ENCODE data around the gene UVRAG.

UVRAG gene

DNA sequence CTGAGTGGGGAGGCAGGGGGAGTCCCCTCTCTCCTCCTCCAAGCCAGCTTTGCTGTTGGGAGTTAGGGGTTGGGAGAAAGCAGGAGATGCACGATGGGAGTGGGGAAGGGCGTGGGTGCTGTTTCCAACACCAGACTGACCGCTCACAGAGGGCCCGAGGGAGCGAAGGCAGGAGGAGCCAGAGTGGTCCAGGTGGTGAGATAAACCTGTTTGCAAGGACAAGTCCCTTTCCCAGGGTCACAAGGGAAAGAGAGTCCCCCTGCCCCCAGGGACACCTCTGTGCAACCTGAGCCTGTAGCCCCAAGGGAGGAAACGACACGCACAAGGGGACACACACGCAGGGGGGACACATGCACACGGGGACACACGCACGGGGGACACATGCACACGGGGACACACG lies 349.1 kb downstream of the UVRAG start:
- H2AFZ ChIP-seq (ENCODE audit: low read depth, low read length) = no peak overlapping the region
- TF ChIP-seq EZH2phosphoT487 (IDR thresholded peaks at IDR 0.05; ENCODE audit: low read depth) = no peak
- TF ChIP-seq, protein P1, sequence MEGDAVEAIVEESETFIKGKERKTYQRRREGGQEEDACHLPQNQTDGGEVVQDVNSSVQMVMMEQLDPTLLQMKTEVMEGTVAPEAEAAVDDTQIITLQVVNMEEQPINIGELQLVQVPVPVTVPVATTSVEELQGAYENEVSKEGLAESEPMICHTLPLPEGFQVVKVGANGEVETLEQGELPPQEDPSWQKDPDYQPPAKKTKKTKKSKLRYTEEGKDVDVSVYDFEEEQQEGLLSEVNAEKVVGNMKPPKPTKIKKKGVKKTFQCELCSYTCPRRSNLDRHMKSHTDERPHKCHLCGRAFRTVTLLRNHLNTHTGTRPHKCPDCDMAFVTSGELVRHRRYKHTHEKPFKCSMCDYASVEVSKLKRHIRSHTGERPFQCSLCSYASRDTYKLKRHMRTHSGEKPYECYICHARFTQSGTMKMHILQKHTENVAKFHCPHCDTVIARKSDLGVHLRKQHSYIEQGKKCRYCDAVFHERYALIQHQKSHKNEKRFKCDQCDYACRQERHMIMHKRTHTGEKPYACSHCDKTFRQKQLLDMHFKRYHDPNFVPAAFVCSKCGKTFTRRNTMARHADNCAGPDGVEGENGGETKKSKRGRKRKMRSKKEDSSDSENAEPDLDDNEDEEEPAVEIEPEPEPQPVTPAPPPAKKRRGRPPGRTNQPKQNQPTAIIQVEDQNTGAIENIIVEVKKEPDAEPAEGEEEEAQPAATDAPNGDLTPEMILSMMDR (IDR thresholded peaks at IDR 0.05; ENCODE audit: low read depth, low read length) = no peak
- H3K9ac ChIP-seq (ENCODE audit: low read length) = no peak overlapping the region
- H3K36me3 ChIP-seq (replicated peaks; ENCODE audit: low read depth, low read length) = no peaks in the 10 kb centered on the region
- H3K4me2 ChIP-seq (ENCODE audit: low read length) = no peak overlapping the region
- no peaks in the 10 kb centered on the region for H3K4me1 ChIP-seq (ENCODE audit: low read length)
- no peaks in the 10 kb centered on the region for H4K20me1 ChIP-seq (ENCODE audit: insufficient read depth, low read length)
- no peak overlapping the region for H3K27ac ChIP-seq (ENCODE audit: low read length)
- no peaks in the 10 kb centered on the region for H3K9me3 ChIP-seq (ENCODE audit: insufficient read depth, low read length)
- H3K79me2 ChIP-seq (ENCODE audit: low read length) = no peaks in the 10 kb centered on the region
- H3K4me3 ChIP-seq (ENCODE audit: low read length) = no peak overlapping the region
- peaks cover 9% of the 10 kb centered on the region; the same call in 1 of the 2 replicates for H3K27me3 ChIP-seq (ENCODE audit: low read depth, low read length)

DNA sequence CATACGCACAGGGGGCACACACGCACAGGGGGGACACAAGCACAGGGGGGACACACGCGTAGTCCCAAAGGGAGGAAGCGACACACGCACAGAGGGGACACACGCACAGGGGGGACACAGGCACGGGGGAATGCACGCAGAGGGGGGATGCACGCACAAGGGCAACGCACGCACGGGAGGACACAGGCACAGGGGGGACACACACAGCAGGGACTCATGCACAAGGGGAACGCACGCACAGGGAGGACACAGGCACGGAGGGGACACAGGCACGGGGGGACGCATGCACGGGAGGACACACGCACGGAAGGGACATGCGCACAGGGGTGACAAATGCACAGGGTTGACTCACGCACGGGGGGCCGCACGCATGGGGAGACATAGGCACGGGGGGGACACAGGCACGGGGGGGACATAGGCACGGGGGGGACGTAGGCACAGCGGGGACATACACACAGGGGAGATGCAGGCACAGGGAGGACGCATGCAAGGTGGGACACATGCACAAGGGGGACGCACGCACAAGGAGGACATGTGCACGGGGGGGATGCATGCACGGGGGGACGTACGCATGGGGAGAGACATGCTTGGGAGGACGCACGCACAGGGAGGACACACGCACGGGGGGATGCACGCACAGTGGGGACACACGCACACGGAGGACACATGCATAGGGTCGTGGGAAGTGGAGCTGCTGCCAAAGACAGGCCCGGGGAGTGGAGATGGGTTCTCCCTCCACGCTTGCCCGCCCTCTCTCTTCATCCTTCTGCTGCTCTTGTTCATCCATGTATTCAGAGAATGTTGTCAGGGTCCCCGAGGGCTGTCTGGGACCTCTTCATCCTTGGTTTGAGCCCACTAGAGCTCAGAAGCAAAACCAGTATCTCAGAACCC lies 350.1 kb downstream of the UVRAG start:
- Histone ChIP-seq H3K36me3 (replicated peaks; ENCODE audit: low read depth, low read length) (no peaks in the 10 kb centered on the region), H4K20me1 (ENCODE audit: insufficient read depth, low read length) (no peaks in the 10 kb centered on the region), H3K9ac (ENCODE audit: low read length) (no peak overlapping the region), H2AFZ (ENCODE audit: low read depth, low read length) (no peak overlapping the region), H3K27ac (ENCODE audit: low read length) (no peak overlapping the region), H3K4me1 (ENCODE audit: low read length) (no peaks in the 10 kb centered on the region; the same call in 1 of the 2 replicates), H3K79me2 (ENCODE audit: low read length) (no peaks in the 10 kb centered on the region), H3K4me3 (ENCODE audit: low read length) (no peak overlapping the region), H3K9me3 (ENCODE audit: insufficient read depth, low read length) (no peaks in the 10 kb centered on the region), H3K27me3 (ENCODE audit: low read depth, low read length) (peaks cover 9% of the 10 kb centered on the region; the same call in 1 of the 2 replicates), H3K4me2 (ENCODE audit: low read length) (no peak overlapping the region)
- no peak for TF ChIP-seq EZH2phosphoT487 (IDR thresholded peaks at IDR 0.05; ENCODE audit: low read depth)
- TF ChIP-seq, protein P1 (IDR thresholded peaks at IDR 0.05; ENCODE audit: low read depth, low read length) = no peak

- peaks cover 9% of the 10 kb centered on the region; the same call in 1 of the 2 replicates for H3K27me3 ChIP-seq (ENCODE audit: low read depth, low read length)
Measured at GRCh38 chr11:76166314-76166713, 351.3 kb downstream of the UVRAG start.

DNA sequence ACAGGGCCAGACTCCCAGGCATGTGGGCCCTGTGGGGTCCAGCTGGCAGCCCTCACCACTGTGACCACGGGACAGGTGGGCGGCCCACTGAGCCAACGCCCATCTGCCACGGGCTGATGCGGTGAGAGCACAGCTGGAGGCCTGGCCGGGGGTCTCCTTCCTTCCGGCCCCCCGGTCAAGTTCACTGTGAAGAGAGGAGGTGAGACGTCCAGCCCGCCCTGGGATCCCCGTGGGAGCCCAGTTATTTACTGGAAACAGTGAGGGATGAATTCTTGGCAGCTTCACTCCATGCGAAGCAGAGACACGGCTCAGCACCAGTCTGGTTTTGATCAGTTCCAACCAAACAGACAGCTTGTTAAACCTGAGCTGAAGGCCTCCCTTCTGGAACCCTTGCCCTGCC lies 352.6 kb downstream of the UVRAG start:
- H4K20me1 ChIP-seq (ENCODE audit: insufficient read depth, low read length) = no peaks in the 10 kb centered on the region
- H3K4me3 ChIP-seq (ENCODE audit: low read length) = no peak overlapping the region
- H3K27me3 ChIP-seq (ENCODE audit: low read depth, low read length) = peaks cover 9% of the 10 kb centered on the region; the same call in 1 of the 2 replicates
- H3K4me1 ChIP-seq (ENCODE audit: low read length) = no peaks in the 10 kb centered on the region; the same call in 1 of the 2 replicates
- no peak overlapping the region for H2AFZ ChIP-seq (ENCODE audit: low read depth, low read length)
- H3K36me3 ChIP-seq (replicated peaks; ENCODE audit: low read depth, low read length) = no peaks in the 10 kb centered on the region
- TF ChIP-seq, protein P1 (IDR thresholded peaks at IDR 0.05; ENCODE audit: low read depth, low read length) = no peak
- no peak for TF ChIP-seq EZH2phosphoT487 (IDR thresholded peaks at IDR 0.05; ENCODE audit: low read depth)
- no peaks in the 10 kb centered on the region for H3K79me2 ChIP-seq (ENCODE audit: low read length)
- H3K4me2 ChIP-seq (ENCODE audit: low read length) = no peak overlapping the region
- H3K9ac ChIP-seq (ENCODE audit: low read length) = no peak overlapping the region
- H3K27ac ChIP-seq (ENCODE audit: low read length) = no peak overlapping the region
- no peaks in the 10 kb centered on the region for H3K9me3 ChIP-seq (ENCODE audit: insufficient read depth, low read length)

More at GRCh38 chr11:76166314-76166713, 351.3 kb downstream of the UVRAG start:
- Histone ChIP-seq H4K20me1 (ENCODE audit: insufficient read depth, low read length) (no peaks in the 10 kb centered on the region), H3K4me1 (ENCODE audit: low read length) (no peaks in the 10 kb centered on the region; the same call in 1 of the 2 replicates), H3K4me2 (ENCODE audit: low read length) (no peak overlapping the region), H3K79me2 (ENCODE audit: low read length) (no peaks in the 10 kb centered on the region), H3K9me3 (ENCODE audit: insufficient read depth, low read length) (no peaks in the 10 kb centered on the region), H3K27ac (ENCODE audit: low read length) (no peak overlapping the region), H2AFZ (ENCODE audit: low read depth, low read length) (no peak overlapping the region), H3K36me3 (replicated peaks; ENCODE audit: low read depth, low read length) (no peaks in the 10 kb centered on the region), H3K4me3 (ENCODE audit: low read length) (no peak overlapping the region), H3K9ac (ENCODE audit: low read length) (no peak overlapping the region)
- TF ChIP-seq, protein P1 (IDR thresholded peaks at IDR 0.05; ENCODE audit: low read depth, low read length) = no peak
- TF ChIP-seq EZH2phosphoT487 (IDR thresholded peaks at IDR 0.05; ENCODE audit: low read depth) = no peak

Data from OCI-LY3 (cell line).